Activated T-cell treated with anti-CD3 and anti-CD28 coated beads, Interleukin-2, amount 50 U/mL, for 72 hours (primary cell): ENCODE results near the gene GLRX2. TPM values are rescaled to one million over a fixed set of nuclear protein-coding genes. Genes with fewer than 3 reads are reported as not detected.
A peak's percentile ranks its signal among the peaks of the same experiment; 100 is the strongest.
"Not testable (repeated sequence)": the region's sequence is repeated elsewhere in the genome, so short reads cannot be mapped to it uniquely, and the experiment has no call there.

Experiments used
- ATAC-seq, 2 donors: fragments of 150-1000 bp; cut with Tn5 transposase; replicated peaks in 1 of 2; 2 replicates each; pipeline ENCODE4 v1.10.0; 2021; ENCODE audit warnings: moderate library complexity in 2 of 2, mild to moderate bottlenecking in 1 of 2
- DNase-seq, 2 donors: peaks; one replicate each; pipeline ENCODE4 v3.0.0; 2021 to 2022; ENCODE audit warnings: mixed read lengths in 1 of 2
- H3K27ac Mint-ChIP-seq: one replicate; pipeline ENCODE4 v1.8.0; 2022; ENCODE audit warnings: mild to moderate bottlenecking, moderate library complexity, mixed read lengths
- H3K27me3 Mint-ChIP-seq: one replicate; pipeline ENCODE4 v1.8.0; 2022; ENCODE audit warnings: low read depth, mixed read lengths
- H3K36me3 Mint-ChIP-seq, 2 donors: one replicate each; pipeline ENCODE4 v1.8.0; 2022; ENCODE audit warnings: mixed read lengths in 2 of 2, mild to moderate bottlenecking in 1 of 2; ENCODE audit not compliant: insufficient read depth in 2 of 2
- H3K4me1 Mint-ChIP-seq: one replicate; pipeline ENCODE4 v1.8.0; 2022; ENCODE audit warnings: low read depth, mixed read lengths
- H3K4me3 Mint-ChIP-seq, 2 donors: one replicate each; pipeline ENCODE4 v1.8.0; 2022; ENCODE audit warnings: mild to moderate bottlenecking in 2 of 2, mixed read lengths in 2 of 2, moderate library complexity in 2 of 2
- H3K9me3 Mint-ChIP-seq, 2 donors: one replicate each; pipeline ENCODE4 v1.8.0; 2022; ENCODE audit warnings: mixed read lengths in 2 of 2
- total RNA-seq, 2 donors: library from RNA; stranded (reverse); gene quantifications; one replicate each; pipeline ENCODE4 v1.2.3, GENCODE V29; 2022

The GLRX2 gene
- total RNA-seq, 2 donors from 2014 or later, result 22.7 to 32.1 TPM

DNA sequence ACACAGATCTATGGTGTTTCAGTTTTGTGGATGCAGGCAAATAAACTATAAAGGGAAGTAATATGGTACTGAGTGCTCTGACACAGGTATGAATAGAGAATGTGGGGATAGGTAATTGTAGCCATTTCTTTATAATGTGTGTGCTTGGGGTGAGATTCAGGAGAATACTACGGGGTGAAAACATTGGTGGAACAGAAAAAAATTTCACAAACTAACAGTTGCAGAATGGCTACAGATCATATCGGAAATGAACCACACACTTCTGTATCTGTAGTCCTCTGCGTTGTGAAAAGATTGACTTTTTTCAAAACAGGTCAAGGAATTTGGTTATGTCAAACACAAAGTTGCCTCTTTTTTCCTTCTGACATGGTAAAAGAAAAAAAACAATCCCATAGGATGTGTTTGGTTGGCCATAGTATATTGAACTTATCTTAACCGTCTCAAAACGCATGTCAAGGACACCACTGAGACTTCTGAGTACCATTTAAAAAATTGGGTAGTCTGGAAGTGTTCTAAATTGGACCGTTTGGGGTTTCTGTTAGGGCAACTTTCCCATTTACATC lies 15.5 kb upstream of the GLRX2 start:
- peak overlapping the region; percentile 96 for H3K4me3 Mint-ChIP-seq

DNA sequence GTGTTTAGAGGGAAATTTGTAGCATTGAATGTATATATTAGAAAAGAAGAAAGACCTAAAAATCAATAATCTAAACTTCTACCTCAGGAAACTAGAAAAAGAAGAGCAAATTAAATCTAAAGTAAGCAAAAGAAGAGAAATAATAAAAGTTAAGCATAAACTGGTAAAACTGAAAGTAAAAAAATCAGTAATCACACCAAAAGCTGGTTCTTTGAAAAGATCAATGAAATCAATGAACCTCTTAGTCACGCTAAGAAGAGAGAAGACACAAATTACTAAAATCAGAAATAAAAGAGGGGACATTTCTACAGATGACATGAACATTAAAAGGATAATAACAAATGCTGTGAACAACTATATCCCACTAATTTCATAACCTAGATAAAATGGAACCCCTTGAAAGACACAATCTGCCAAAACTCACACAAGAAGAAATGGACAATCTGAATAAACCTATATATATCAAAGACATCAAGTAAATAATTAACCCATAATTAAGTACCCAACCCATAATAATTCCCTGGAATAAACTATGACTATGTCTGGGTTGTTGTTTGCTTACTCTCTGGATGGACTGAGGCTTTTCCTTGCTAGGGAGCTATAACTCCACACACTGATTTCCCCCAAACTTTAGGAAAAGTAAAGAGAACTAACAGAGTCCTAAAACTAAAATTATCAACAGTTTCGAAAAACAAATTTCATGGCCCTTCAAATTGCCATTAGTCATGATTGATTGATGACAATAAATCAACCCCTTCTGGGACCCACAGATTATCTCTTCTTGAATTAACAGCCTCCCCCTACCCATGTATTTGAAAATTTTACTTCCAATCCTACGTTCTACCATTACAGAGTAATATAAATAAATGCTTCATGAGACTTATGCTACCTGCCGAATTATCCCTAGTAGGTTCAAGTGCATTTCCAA lies 13.9 kb upstream of the GLRX2 start:
- ATAC-seq (no peak), DNase-seq (no peak)
- peak overlapping the region in 1 of 2 donors; percentile 52 for H3K4me3 Mint-ChIP-seq
- peaks cover 40% of the 10 kb centered on the region for H3K4me1 Mint-ChIP-seq
- peak overlapping the region; percentile 67 for H3K27ac Mint-ChIP-seq
- H3K36me3 Mint-ChIP-seq, result peaks cover 2 to 5% of the 10 kb centered on the region in 2 donors
- H3K27me3 Mint-ChIP-seq, result no peaks in the 10 kb centered on the region
- H3K9me3 Mint-ChIP-seq, result no peaks in the 10 kb centered on the region

More for the DNA sequence above, 15.5 kb upstream of the GLRX2 start:
- peak overlapping the region; percentile 99 for H3K27ac Mint-ChIP-seq
- ATAC-seq, result no peak
- no peak for DNase-seq
- no peaks in the 10 kb centered on the region for H3K27me3 Mint-ChIP-seq
- H3K9me3 Mint-ChIP-seq, result no peaks in the 10 kb centered on the region
- peaks cover 56% of the 10 kb centered on the region for H3K4me1 Mint-ChIP-seq
- peaks cover 5 to 8% of the 10 kb centered on the region in 2 donors for H3K36me3 Mint-ChIP-seq

DNA sequence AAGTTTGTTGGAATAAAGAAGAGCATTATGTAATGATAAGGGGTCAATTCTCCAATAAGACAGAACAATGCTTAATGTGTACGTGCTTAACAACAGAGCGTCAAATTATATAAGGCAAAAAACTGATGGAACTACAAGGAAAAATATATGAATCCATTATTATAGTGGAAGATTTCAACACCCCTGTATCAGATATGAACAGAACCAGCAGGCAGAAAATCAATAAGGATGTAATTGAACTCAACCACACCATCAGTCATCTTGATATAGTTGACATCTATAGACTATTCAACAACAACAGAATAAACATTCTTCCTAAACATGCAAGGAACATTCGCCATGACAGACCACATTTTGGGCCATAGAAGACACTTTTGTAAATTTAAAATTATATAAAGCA lies 13.0 kb upstream of the GLRX2 start:
- Mint-ChIP-seq H3K9me3 (no peaks in the 10 kb centered on the region), H3K27ac (peak overlapping the region; percentile 67), H3K4me3 (peak overlapping the region in 1 of 2 donors; percentile 52), H3K27me3 (no peaks in the 10 kb centered on the region), H3K36me3 (peaks cover 2 to 5% of the 10 kb centered on the region in 2 donors), H3K4me1 (peaks cover 31% of the 10 kb centered on the region)
- ATAC-seq (no peak), DNase-seq (no peak)

DNA sequence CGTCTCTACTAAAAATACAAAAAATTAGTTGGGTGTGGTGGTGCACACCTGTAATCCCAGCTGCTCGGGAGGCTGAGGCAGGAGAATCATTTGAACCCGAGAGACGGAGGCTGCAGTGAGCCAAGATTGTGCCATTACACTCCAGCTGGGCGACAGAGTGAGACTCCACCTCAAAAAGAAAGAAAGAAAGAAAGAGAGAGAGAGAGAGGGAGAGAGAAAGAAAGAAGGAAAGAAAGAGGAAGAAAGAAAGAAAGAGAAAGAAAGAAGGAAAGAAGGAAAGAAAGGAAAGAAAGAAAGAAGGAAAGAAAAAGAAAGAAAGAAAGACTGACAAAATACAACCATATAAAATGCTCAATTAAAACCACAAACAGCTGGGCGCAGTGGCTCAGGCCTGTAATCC lies 12.0 kb upstream of the GLRX2 start:
- H3K27me3 Mint-ChIP-seq, H3K4me3 Mint-ChIP-seq, ATAC-seq, DNase-seq, H3K9me3 Mint-ChIP-seq, H3K36me3 Mint-ChIP-seq: not testable (repeated sequence)
- peaks cover 21% of the 10 kb centered on the region for H3K4me1 Mint-ChIP-seq
- peak overlapping the region; percentile 86 for H3K27ac Mint-ChIP-seq

DNA sequence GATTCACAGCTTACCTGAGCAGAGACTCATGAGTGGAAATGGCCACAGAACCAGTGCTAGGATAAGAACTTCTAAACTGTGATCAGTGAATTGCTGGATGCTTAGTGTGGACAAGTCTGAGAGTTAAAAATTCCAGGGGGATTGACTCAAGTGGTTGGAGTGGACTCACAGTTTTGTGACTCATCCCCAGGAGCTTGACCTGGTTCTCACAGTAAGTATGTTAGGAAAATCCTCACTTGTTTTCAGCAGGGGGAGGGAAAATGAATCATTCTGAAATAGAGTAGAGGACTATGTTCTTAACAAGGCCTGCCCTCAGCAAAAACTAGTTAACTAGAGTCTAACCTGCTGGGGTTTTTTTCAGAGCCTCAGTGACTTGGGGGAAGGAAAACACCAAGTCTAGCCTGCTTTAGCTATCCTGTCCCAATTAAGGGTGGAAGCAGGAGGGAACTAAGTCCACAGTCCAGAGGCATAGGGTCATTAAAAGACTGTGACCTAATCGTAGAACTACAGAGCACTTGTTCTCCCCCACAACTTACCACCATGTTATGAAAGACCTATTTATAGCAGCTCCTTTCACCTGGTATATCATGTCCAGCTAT lies 10.5 kb upstream of the GLRX2 start:
- Mint-ChIP-seq H3K4me3 (no peak overlapping the region), H3K27ac (peak overlapping the region; percentile 48)

DNA sequence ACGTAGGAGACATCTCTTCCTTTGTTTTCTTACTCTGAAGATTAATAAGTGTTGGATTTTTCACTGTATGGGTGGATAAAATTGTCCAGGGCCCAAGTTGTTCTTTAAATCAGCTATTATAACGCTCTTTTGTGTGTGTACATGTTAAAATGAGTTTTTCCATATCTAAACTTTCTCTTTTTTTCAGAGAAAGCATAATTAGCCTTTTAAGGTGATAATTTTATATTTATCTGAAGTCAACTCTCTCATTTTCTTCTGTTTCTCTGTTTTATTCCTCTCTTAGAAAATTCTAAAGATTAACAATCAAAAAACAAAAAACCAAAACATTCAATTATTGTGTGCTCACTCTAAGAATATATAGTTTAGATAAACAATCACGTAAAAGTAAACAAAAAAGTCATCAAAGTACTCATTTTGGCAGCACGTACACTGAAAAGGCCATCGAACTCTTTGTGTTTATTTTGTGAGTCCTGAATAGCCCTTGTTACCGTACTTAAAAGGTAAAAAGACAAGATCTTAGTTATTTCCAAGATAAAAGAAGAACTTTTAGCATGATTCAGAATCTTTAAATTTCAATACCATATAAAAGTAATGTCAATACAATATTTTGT lies 9.4 kb upstream of the GLRX2 start:
- H3K27me3 Mint-ChIP-seq, result no peaks in the 10 kb centered on the region
- peaks cover 12% of the 10 kb centered on the region for H3K4me1 Mint-ChIP-seq
- no peak overlapping the region for H3K27ac Mint-ChIP-seq
- no peaks in the 10 kb centered on the region for H3K36me3 Mint-ChIP-seq
- ATAC-seq (no peak), DNase-seq (no peak)
- no peaks in the 10 kb centered on the region for H3K9me3 Mint-ChIP-seq
- H3K4me3 Mint-ChIP-seq, result no peak overlapping the region

More for the DNA sequence above, 10.5 kb upstream of the GLRX2 start:
- no peak for ATAC-seq
- DNase-seq, result no peak
- Mint-ChIP-seq H3K36me3 (no peaks in the 10 kb centered on the region), H3K4me1 (peaks cover 13% of the 10 kb centered on the region), H3K9me3 (no peaks in the 10 kb centered on the region), H3K27me3 (no peaks in the 10 kb centered on the region)

DNA sequence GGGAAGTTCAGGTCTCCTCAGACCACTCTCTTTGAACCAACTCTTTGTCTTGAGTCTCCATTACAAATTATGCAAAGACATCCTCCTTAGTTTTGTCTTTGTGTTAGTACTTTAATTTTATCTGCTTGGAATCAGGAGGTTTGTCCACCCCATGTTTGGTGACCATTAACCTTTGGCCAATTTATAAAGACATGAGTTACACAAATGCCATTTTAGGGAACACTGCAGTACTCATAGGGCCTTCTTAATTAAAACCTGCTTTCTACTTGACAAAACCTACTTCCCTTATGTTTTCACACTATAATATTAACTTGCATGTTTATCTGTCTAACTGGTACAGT lies 8.7 kb upstream of the GLRX2 start:
- Mint-ChIP-seq H3K36me3 (no peaks in the 10 kb centered on the region), H3K27me3 (no peaks in the 10 kb centered on the region), H3K4me3 (no peak overlapping the region), H3K27ac (no peak overlapping the region), H3K4me1 (peaks cover 6% of the 10 kb centered on the region), H3K9me3 (no peaks in the 10 kb centered on the region)
- DNase-seq, result no peak
- no peak for ATAC-seq

DNA sequence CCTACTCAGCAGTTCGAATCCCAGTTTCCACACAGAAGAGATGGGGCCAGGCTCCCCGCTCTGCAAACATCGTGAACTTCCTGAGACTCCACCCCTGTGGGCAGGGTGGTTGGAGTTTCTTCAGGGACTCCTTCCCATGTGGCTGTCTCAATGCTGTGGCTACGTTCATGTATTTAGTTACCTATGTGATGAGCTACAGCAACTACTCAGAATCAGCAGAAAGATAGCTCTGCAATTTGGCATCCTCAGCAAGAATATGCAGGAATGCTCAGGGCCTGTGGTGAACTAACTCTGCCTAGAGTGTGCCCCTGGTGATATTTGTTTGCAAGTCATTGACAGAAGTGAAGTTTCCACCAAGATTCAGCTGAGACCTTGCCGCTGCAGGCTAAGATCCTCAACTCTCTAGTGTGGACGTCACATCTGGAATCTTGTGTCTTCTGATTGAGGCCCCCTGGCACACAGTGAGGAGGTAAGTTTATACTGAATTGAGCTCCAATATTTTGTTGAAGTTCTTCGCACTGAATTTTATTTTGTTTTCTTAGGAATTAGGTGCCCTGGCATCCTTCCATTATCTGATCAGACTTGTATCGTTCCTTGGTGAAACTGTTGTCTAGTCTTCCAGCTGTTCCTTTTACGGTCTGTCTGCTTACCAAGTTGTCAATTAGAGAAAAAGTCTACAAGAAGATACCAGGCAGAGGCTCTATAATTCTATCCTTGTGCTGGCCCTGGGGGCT lies 8.2 kb upstream of the GLRX2 start:
- H3K27ac Mint-ChIP-seq, result no peak overlapping the region
- H3K9me3 Mint-ChIP-seq, result no peaks in the 10 kb centered on the region
- ATAC-seq (no peak), DNase-seq (no peak)
- peaks cover under 1% of the 10 kb centered on the region for H3K4me1 Mint-ChIP-seq
- no peaks in the 10 kb centered on the region for H3K27me3 Mint-ChIP-seq
- no peak overlapping the region for H3K4me3 Mint-ChIP-seq
- no peaks in the 10 kb centered on the region for H3K36me3 Mint-ChIP-seq

DNA sequence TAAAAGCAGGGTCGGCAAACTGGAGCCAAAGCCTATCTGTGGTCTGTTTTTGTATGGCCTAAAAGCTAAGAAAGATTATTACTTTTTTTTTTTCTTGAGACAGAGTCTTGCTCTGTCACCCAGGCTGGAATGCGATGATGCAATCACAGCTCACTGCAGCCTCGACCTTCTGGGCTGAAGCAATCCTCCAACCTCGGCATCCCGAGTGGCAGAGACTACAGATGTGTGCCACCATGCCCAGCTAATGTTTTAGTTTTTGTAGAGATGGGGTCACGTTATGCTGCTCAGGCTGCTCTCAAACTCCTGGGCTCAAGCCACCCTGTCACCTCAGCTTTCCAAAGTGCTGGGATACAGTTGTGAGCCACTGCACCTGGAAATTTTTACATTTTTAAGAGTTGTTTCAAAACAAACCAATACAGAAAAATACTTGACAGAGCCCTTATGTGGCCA lies 6.5 kb upstream of the GLRX2 start:
- H3K9me3 Mint-ChIP-seq, result no peaks in the 10 kb centered on the region
- H3K4me1 Mint-ChIP-seq, result no peaks in the 10 kb centered on the region
- no peak overlapping the region for H3K4me3 Mint-ChIP-seq
- DNase-seq (no peak), ATAC-seq (no peak)
- no peaks in the 10 kb centered on the region for H3K27me3 Mint-ChIP-seq
- H3K27ac Mint-ChIP-seq, result no peak overlapping the region
- no peaks in the 10 kb centered on the region for H3K36me3 Mint-ChIP-seq

DNA sequence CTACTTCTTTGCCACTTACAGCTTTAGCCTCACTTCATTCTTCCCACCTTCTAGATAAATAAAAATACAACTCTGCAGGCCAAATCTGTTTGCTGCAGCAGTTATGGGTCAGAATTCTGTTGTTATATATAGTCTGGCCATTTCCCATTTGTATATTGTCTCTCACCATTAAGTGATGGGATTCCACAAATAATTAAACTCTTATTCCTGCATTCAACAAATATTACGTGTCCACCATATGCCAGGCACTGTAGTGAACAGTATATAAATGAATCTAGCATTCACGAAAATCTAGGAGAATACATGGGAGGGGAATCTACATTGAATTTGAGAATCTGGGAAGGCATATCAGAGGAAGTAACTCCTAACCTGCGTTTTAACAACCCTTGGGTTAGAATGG lies 5.7 kb upstream of the GLRX2 start:
- no peak for ATAC-seq
- Mint-ChIP-seq H3K9me3 (no peaks in the 10 kb centered on the region), H3K27me3 (no peaks in the 10 kb centered on the region), H3K4me1 (no peaks in the 10 kb centered on the region), H3K27ac (no peak overlapping the region), H3K4me3 (no peak overlapping the region), H3K36me3 (no peaks in the 10 kb centered on the region)
- no peak for DNase-seq

DNA sequence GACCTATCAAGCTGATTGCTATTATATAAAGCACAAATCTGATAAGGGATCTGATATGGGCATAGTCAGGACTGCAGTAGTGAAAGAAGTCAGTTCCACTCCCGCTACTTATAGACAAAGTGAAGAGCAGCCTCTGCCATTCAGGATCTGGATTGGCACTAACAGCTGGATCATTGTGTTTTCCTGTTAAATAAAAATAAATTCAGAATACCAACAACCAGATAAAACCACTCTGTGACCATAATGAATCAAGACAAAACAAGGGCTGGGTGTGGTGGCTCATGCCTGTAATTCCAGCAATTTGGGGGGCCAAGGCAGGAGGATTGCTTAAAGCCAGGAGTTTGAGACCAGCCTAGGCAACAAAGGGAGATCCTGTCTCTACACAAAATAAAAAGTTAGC lies 5.0 kb upstream of the GLRX2 start:
- H3K27ac Mint-ChIP-seq, result no peak overlapping the region
- DNase-seq (no peak), ATAC-seq (no peak)
- H3K36me3 Mint-ChIP-seq, result no peaks in the 10 kb centered on the region
- H3K4me1 Mint-ChIP-seq, result peaks cover 5% of the 10 kb centered on the region
- no peaks in the 10 kb centered on the region for H3K27me3 Mint-ChIP-seq
- no peak overlapping the region for H3K4me3 Mint-ChIP-seq
- H3K9me3 Mint-ChIP-seq, result no peaks in the 10 kb centered on the region

DNA sequence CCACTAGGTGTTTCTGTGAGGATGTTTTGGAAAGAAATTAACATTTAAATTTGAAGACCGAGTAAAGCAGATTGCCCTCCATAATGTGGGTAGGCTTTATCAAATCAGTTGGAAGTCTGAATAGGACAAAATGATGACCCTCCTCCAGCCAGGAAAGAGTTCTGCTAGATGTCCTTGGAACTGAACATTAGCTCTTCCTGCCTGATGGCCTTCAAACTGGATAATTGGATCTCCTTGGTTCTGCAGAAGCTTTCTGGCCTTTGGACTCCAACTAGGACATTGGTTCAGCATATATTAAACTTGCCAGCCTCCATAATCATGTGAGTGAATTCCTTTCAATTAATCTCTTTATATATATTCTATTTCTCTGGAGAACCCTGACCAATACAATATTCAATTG lies 4.4 kb upstream of the GLRX2 start:
- no peak overlapping the region for H3K4me3 Mint-ChIP-seq
- ATAC-seq, result no peak
- no peaks in the 10 kb centered on the region for H3K36me3 Mint-ChIP-seq
- H3K9me3 Mint-ChIP-seq, result no peaks in the 10 kb centered on the region
- no peak overlapping the region for H3K27ac Mint-ChIP-seq
- H3K4me1 Mint-ChIP-seq, result peaks cover 5% of the 10 kb centered on the region
- DNase-seq, result no peak
- H3K27me3 Mint-ChIP-seq, result no peaks in the 10 kb centered on the region
